Heart left ventricle (tissue), 13 donors: ENCODE results near the gene CHN2.

Experiments used
- CTCF ChIP-seq, 12 donors: fragments of 200-600 bp; sonication (generic) in 4 of 12; IDR thresholded peaks; one replicate each; pipeline versions ENCODE4 v1.5.0 to v1.8.0; 2018 to 2022; ENCODE audit warnings: antibody characterized with exemption in 12 of 12, mild to moderate bottlenecking in 5 of 12
- POLR2A ChIP-seq, 2 donors: fragments of 450-650 bp; IDR thresholded peaks; one replicate each; pipeline ENCODE4 v1.6.1; 2017; ENCODE audit warnings: antibody characterized with exemption in 2 of 2, mild to moderate bottlenecking in 2 of 2, moderate library complexity in 2 of 2
- donor health status: ischemic (EF 13 %, LVEDD 7.1; RV severe dilation, severe dysfunction).
- donor health status: DM: no; HTN: yes; CAD: no.
- donor health status: DM: no; HTN: no; CAD: no.
- donor health status: ischemic (EF 25% LVEDD 6.9; RV normal size, moderate dysfunction).
- donor health status: ischemic (EF 25% LVEDD 5.7; RV mildly dilated, moderate dysfunction).
- donor health status: ischemic (EF 35%, LVEDD 5.7; RV mildly dilated, moderate dysfunction).
- donor health status: nonischemic (EF 11% LVEDD 7.7; RV severe dilation, severe dysfunction).
- donor health status: DM: yes; HTN: yes; CAD: no.
- donor health status: PGD.
- donor health status: ischemic (EF 29% LVEDD 5.4; RV normal size, mild dysfunction).
- donor health status: nonischemic (EF 23%, LVEDD 6.1; RV moderate dilation, normal function).

GRCh38 chr7:29278337-29279069 lies 83.9 kb downstream of the CHN2 start:
- no peak for TF ChIP-seq CTCF (IDR thresholded peaks at IDR 0.05)
- TF ChIP-seq POLR2A (IDR thresholded peaks at IDR 0.05), result no peak
